GM18502 (cell line): ENCODE data around the gene CPNE4.

Experiments
- ATAC-seq: cut with Tn5 transposase; IDR thresholded peaks from one replicate; pipeline ENCODE4 v1.9.1; 2021; ENCODE audit warnings: mild to moderate bottlenecking; ENCODE audit not compliant: unreplicated experiment, poor library complexity

The CPNE4 gene

GRCh38 chr3:131806736-131807135 lies 228.1 kb downstream of the CPNE4 start:
- ATAC-seq, result no peak

- ATAC-seq, result no peak
Observed at GRCh38 chr3:131804565-131805133, 230.2 kb downstream of the CPNE4 start.

GRCh38 chr3:131803113-131803512 lies 231.7 kb downstream of the CPNE4 start:
- no peak for ATAC-seq

- ATAC-seq, result no peak
Observed at GRCh38 chr3:131802029-131802428, 232.8 kb downstream of the CPNE4 start.

- no peak for ATAC-seq
Observed at GRCh38 chr3:131801566-131801965, 233.2 kb downstream of the CPNE4 start.

GRCh38 chr3:131797776-131798175 lies 237.0 kb downstream of the CPNE4 start:
- ATAC-seq, result no peak

GRCh38 chr3:131796558-131797198 lies 238.1 kb downstream of the CPNE4 start:
- ATAC-seq, result peak; percentile 71

GRCh38 chr3:131796111-131796510 lies 238.7 kb downstream of the CPNE4 start:
- peak; percentile 13 for ATAC-seq

- ATAC-seq, result peak; percentile 69
Observed at GRCh38 chr3:131795390-131796090, 239.3 kb downstream of the CPNE4 start.

GRCh38 chr3:131794766-131795388 lies 239.9 kb downstream of the CPNE4 start:
- peak; percentile 64 for ATAC-seq

GRCh38 chr3:131793870-131794269 lies 240.9 kb downstream of the CPNE4 start:
- ATAC-seq, result no peak

GRCh38 chr3:131789188-131789587 lies 245.6 kb downstream of the CPNE4 start:
- ATAC-seq, result no peak

- no peak for ATAC-seq
Observed at GRCh38 chr3:131786386-131786785, 248.4 kb downstream of the CPNE4 start.

GRCh38 chr3:131782751-131783150 lies 252.1 kb downstream of the CPNE4 start:
- ATAC-seq, result no peak

- no peak for ATAC-seq
Observed at GRCh38 chr3:131778526-131778925, 256.3 kb downstream of the CPNE4 start.

GRCh38 chr3:131775650-131776049 lies 259.2 kb downstream of the CPNE4 start:
- no peak for ATAC-seq

GRCh38 chr3:131772269-131773026 lies 262.4 kb downstream of the CPNE4 start:
- ATAC-seq, result no peak

- ATAC-seq, result no peak
Observed at GRCh38 chr3:131762981-131763564, 271.7 kb downstream of the CPNE4 start.

GRCh38 chr3:131756405-131756804 lies 278.4 kb downstream of the CPNE4 start:
- no peak for ATAC-seq

- ATAC-seq, result no peak
Observed at GRCh38 chr3:131755380-131755779, 279.4 kb downstream of the CPNE4 start.
